HL-60 (cell line): Measurements from ENCODE around the gene KCNK5.

Experiments used
- DNase-seq, 2 experiments: peaks; one replicate each; pipeline ENCODE4 v3.0.0-alpha.2; 2010 to 2020; ENCODE audit warnings: low read depth in 1 of 2, low spot score in 1 of 2
- H3K27ac ChIP-seq: fragments of 250-450 bp; sonication (Bioruptor Pico); replicated peaks from 2 replicates; pipeline ENCODE4 v1.5.1; 2020; ENCODE audit warnings: mild to moderate bottlenecking, moderate library complexity
- H3K27me3 ChIP-seq: fragments of 250-450 bp; sonication (Bioruptor Pico); 2 replicates; pipeline ENCODE4 v1.5.1; 2021; ENCODE audit warnings: mild to moderate bottlenecking, moderate library complexity; ENCODE audit not compliant: insufficient read depth, poor library complexity, severe bottlenecking
- H3K4me3 ChIP-seq: replicated peaks from 2 replicates; pipeline ENCODE4 v1.5.1; 2011; ENCODE audit warnings: mild to moderate bottlenecking, control low read depth, low read length; ENCODE audit not compliant: insufficient read depth
- CTCF ChIP-seq: IDR thresholded peaks from one replicate; pipeline ENCODE4 v1.5.1; 2011; ENCODE audit warnings: low read length, control low read depth, inconsistent platforms; ENCODE audit not compliant: insufficient read depth
- GABPA ChIP-seq: IDR thresholded peaks from 2 replicates; pipeline ENCODE4 v1.6.1; 2012; ENCODE audit warnings: low read depth
- POLR2AphosphoS5 ChIP-seq: IDR thresholded peaks from 2 replicates; pipeline ENCODE4 v1.6.1; 2012; ENCODE audit warnings: low read depth
- REST ChIP-seq: IDR thresholded peaks from 2 replicates; pipeline ENCODE4 v1.6.1; 2012; ENCODE audit warnings: low read depth; ENCODE audit not compliant: insufficient replicate concordance
- SPI1 ChIP-seq: IDR thresholded peaks from 2 replicates; pipeline ENCODE4 v1.6.1; 2012; ENCODE audit warnings: low read depth, mild to moderate bottlenecking, borderline replicate concordance

The KCNK5 gene

GRCh38 chr6:39215640-39216158 is 13.6 kb downstream of the KCNK5 start:
- Histone ChIP-seq H3K4me3 (no peak overlapping the region), H3K27ac (no peak overlapping the region), H3K27me3 (no peaks in the 10 kb centered on the region)
- TF ChIP-seq REST = no peak
- TF ChIP-seq CTCF = no peak
- TF ChIP-seq SPI1 = no peak
- TF ChIP-seq POLR2AphosphoS5 = no peak
- TF ChIP-seq GABPA = no peak
- no peak for DNase-seq

GRCh38 chr6:39214846-39215639 is 14.2 kb downstream of the KCNK5 start:
- peak overlapping the region; percentile 77 for H3K27ac ChIP-seq
- no peaks in the 10 kb centered on the region for H3K27me3 ChIP-seq
- DNase-seq = no peak
- no peak for TF ChIP-seq REST
- TF ChIP-seq GABPA = no peak
- TF ChIP-seq CTCF = no peak
- no peak for TF ChIP-seq POLR2AphosphoS5
- TF ChIP-seq SPI1 = no peak
- no peak overlapping the region for H3K4me3 ChIP-seq

DNA sequence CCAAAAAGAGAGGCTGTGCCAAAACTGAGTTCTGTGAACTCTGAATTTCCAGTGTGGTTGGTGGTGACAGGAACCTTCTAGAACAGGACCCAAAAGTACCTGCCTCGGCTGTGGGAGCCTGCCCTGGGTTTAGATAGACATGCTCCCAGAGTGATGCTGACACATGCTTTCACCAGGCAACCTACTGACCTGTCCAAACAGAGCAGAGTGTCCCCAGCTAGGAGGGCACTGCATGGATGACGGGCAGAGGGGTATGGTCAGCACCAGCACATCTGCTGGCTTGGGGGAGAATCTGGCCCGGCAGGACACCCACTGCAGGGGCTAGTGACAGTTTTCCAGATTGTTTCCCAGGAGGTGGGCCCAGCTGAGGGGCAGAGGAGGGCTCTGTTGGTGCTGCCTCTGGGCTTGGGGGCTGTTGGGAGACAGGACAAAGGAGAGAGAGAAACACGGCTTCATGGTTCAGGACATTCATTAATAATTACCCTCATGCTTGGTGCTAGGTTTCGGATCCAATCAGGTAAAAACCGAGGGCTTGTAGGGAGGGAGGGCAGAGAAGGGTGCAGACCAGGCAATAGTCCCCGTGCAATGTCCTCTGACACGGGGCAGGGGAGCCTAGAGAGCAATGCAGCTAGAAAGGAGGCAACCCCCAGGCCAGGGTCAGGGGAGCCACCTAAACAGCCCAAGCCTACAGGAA is 15.0 kb downstream of the KCNK5 start:
- Histone ChIP-seq H3K4me3 (no peak overlapping the region), H3K27me3 (no peaks in the 10 kb centered on the region), H3K27ac (peak overlapping the region; percentile 77)
- TF ChIP-seq SPI1 = no peak
- no peak for TF ChIP-seq POLR2AphosphoS5
- TF ChIP-seq REST = no peak
- no peak for TF ChIP-seq GABPA
- TF ChIP-seq CTCF = no peak
- no peak for DNase-seq
